GM19035 (cell line): ENCODE results near the gene PRKAR1B.

ENCODE experiments used
- ATAC-seq: cut with Tn5 transposase; IDR thresholded peaks from one replicate; pipeline ENCODE4 v1.9.1; 2021; ENCODE audit not compliant: unreplicated experiment

PRKAR1B gene

DNA sequence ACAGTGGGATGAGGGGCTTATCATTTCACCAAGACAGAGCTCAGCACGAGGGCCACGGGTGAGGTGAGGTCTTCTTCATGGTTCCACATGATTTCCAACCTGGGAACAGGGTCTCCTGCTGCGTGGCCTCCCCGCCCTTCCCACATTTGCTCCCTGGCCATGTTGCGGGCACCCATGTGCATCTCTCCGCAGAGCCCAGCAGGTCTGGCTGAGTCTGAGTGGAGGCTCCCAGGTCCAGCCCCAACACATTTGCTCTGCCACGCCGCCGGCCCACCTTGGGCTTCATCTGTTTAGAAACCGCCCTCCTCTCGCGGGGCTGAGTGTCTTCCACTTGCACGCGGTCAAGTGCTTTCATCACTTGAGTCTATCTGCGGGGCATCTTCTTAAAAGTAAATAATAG is 14.8 kb upstream of the PRKAR1B start:
- ATAC-seq: no peak

DNA sequence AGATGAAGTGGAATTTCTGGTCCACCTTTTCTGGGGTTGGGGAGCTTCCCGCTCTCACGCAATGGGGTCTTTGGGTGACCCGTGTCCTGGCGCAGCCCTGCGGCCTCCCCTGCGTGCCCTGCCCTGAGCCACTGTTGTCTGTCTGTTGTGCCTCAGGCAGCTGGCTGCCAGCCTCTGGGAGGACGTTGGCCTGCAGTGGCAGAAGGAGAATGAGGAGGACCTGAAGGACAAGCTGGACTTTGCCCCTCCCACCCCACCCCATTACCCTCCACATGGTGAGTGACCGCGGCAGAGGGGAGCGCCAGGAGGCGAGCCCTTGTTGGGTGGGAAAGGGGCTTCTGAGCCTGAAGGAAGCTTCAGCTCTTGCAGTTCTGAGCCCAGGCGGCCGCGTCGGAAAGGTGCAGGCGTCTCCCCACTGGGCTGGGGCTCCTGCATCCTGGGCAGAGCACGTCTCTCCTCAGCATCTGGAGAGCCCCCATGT is 14.2 kb upstream of the PRKAR1B start:
- ATAC-seq: no peak

DNA sequence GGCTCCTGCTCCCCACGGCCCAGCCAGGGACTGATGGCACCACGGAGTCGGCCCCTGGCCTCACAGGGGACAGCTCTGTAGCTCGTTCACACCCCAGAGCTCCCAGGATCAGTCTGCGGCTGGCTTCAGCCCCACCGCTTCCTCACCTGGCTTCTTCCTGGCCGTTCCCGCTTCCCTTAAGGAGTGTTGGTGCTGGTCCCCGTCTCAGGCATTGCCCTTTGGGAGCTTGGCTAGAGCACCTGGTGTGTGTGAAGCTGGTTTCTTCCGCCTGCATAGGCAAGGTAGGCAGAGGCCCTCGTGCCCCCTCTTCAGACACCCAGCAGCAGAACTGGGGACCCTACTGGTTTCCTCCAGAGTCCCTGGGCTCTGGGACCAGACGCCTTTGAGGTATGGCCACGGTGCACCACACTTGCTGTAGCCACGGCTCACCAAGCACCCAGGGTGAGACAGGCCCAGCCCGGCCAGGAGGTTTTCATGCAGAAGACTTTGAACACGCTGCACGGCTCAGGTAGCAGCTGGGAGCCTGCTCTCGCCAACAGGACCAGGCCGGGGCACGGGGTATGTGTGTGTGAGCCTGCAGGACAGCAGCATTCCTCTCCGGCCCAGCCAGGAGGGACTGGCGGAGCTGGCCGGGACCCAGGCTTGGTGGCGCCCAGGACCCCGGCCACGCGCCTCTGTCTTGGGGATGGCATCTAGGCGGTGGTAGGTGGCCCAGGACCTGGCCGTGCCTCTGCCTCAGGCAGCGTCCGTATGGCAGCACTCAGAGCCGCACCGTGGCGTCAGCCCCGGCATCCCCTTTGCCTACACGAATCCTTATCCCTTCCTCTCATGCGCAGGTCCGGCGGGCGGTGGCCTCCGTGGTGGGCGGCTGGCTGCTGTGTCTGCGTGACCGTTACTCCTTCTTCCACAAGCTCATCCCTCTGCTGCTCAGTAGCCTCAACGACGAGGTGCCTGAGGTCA is 13.2 kb upstream of the PRKAR1B start:
- ATAC-seq: no peak

DNA sequence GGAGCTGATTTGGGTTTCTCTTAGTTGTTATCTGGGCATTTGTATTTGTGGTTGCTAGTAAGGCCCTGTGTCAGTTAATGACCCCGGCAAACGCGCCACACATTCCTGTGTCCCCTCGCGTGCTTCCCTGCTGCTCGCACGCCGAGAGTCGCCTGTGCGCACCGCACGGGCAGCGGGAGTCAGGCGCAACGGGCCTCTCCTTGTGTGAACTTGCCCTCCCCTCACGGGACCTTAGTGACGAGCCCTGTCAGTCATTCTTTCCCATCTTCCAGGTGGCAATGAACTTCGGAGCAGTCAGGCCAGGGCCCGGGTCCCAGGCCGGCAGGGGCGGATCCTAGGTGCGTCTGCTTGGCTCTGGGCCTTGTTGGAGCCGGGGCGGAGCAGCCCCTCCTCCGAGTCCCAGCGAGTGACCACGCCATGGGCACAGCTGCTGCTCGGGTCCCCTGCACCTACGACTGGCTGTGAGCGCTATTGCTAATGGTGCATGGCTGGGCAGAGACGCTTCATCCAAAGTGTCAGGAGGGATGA is 12.4 kb upstream of the PRKAR1B start:
- ATAC-seq: no peak

DNA sequence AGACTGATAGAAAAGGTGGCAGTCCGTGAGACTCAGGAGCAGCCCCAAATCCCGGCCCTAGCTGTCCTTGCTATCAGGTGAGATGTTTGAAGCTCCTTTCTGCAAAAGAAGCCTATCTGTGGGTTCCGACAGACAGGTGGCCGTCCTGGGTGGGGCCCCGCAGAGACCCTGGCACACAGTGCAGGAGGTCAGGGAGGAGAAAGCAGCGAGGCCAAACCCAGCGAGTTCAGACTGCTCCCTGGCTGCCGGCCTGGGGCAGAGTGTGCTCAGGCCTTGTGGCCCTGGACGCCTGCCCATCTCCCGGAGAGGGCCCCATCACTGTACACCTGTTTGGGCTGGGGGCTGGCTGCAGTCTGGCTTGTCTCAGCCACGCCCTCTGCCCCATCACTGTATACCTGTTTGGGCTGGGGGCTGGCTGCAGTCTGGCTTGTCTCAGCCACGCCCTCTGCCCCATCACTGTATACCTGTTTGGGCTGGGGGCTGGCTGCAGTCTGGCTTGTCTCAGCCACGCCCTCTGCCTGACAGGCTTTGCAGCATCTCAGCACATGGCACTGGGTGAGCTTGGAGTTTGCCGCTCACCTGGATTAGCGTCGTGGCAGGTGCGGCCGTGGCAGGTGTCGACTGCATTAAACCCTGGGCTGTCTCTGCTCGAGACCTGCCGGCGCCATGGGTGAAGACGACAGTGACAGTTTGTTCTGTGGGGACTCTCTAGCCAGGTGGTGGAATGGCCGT is 11.8 kb upstream of the PRKAR1B start:
- ATAC-seq: no peak

DNA sequence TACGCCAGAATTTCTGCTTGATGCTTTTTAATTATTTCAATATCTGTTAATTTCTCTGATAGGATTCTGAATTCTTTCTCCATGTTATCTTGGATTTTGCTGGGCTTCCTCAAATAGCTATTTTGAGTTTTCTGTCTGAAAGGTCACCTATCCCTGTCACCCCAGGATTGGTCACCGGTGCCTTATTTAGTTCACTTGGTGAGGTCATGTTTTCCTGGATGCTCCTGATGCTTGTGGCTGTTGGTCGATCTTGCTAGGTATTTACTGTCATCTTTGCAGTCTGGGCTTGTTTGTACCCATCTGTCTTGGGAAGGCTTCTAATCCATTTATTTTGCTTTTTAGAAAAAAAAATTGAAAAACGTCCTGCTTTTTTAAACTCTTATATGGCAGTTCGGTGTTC is 11.2 kb upstream of the PRKAR1B start:
- ATAC-seq: no peak

DNA sequence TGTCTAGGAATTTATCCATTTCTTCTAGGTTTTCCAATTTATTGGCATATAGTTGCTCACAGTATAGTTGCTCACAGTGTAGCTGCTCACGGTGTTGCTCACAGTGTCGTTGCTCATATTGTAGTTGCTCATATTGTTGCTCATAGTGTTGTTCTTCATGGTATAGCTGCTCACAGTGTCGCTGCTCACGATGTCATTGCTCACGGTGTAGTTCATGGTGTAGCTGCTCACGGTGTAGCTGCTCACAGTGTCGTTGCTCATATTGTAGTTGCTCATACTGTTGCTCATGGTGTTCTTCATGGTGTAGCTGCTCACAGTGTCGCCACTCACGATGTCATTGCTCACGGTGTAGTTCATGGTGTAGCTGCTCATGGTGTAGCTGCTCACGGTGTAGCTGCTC is 7.7 kb upstream of the PRKAR1B start:
- no peak for ATAC-seq

DNA sequence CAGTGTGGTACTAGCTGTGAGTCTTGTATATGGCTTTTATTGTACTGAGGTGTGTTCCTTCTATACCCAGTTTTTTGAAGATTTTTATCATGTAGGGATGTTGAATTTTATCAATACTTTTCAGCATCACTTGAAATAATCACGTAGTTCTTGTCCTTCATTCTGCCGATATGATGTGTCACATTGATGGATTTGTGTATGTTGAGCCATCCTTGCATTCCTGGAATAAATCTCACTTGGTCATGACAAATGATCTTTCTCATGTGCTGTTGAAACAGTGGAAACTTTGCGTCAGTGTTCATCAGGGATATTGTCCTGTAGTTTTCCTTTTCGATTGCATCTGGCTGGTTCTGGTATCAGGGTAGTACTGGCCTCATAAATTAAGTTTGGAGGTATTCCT is 7.1 kb upstream of the PRKAR1B start:
- ATAC-seq: no peak

DNA sequence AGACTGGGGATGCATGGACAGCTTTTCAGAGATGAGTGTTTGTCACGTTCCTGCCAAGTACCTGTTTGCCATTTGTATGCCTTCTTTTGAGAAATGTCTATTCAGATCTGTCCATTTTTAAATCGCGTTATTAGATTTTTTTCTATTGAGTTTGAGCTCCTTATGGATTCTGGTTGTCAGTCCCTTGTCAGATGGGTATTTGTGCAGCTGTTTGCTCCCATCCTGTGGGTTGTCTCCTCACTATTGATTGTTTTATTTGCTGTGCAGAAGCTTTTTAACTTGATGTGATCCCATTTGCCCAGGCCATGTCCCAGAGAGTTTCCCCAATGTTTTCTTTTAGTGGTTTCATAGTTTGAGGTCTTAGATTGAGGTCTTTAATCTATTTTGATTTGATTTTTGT is 5.5 kb upstream of the PRKAR1B start:
- no peak for ATAC-seq

DNA sequence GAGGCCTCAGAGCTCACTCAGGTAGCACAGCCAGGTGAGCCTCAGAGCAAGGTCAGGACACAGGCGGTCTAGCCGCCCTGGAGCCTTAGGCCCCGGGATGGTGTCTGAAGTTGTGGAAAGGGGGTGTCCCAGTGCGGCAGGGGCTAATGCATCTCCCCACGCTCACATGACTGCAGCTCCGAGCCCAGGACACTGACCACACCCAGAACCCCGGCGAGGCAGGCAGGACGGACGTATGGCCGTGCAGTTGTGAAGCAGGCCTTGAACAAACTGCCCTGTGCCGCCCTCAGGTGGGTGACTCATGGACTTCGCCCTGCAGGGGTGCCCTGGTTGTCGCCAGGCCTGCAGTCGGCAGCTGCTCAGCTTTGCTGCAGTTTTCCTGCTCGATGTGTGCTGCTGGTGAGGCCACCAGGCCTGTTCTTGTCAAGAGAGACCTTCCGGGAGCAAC is 5.0 kb upstream of the PRKAR1B start:
- ATAC-seq: no peak

DNA sequence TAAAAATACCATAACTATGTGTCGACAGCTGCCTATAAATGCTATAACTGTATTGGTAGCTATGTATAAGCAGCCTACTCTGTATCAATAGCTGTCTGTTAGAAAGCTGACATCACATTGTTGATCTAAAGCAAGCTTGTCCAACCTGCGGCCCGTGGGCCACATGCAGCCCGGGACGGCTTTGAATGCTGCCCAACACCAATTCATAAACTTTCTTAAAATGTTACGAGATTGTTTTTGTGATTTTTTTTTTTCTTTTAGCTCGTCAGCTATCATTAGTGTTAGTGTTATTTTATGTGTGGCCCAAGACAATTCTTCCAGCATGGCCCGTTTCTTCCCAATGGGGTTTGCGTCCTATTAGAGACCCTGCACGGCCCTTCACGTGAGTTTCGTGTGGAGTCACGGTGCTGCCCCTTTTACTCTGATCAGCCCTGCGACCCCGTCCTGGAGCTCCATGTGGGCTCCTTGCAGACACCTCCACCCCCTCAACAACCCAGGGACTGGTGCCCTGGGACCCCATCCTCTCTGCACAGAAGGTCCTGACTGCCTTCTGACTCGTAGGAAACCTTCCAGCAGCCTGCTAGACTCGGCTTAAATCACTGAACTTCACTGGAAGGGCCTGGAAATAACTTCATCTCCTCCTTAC is 4.5 kb upstream of the PRKAR1B start:
- no peak for ATAC-seq

DNA sequence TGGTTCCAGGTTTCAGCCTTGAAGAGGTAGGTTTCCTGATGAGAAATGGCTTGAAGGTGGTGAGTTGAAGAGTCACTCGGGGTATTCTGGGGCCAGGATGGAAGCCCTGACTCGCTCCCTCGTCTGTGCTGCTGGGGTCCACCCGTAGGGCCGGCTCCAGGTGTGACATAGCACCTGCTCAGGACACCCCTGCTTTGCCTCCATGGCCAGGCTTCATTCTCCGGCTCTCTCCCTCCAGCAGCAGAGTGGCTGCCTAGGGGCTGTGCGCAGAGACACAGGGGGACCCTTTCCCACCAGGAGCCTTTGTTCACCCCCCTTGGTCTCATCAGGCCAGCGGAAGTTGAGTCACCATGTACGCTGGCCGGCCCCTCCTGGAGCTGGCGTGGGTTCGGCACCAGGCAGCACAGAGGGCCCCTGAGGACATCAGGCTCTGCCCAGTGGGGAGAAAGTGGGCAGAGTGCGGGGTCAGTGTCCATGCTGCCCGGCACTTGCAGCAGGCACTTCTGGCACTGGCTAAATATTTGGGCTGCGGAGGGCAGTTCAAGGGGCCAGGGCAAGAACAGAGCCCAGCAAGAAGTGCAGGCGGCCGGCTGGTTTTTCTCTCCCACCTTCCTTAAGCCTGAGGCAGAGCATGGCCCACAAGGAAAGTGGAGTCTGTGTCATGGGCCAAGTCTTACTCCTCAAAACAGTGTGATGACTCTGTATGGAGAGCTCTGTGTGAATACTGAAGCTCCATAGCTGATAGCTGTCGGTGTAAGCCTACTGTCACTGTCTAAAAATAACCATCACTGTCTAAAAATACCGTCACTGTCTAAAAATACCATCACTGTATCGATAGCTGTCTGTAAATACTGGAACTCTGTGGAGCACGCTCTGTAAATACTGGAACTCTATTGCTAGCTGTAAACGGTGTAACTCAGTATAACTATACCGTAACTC is 3.7 kb upstream of the PRKAR1B start:
- no peak for ATAC-seq

DNA sequence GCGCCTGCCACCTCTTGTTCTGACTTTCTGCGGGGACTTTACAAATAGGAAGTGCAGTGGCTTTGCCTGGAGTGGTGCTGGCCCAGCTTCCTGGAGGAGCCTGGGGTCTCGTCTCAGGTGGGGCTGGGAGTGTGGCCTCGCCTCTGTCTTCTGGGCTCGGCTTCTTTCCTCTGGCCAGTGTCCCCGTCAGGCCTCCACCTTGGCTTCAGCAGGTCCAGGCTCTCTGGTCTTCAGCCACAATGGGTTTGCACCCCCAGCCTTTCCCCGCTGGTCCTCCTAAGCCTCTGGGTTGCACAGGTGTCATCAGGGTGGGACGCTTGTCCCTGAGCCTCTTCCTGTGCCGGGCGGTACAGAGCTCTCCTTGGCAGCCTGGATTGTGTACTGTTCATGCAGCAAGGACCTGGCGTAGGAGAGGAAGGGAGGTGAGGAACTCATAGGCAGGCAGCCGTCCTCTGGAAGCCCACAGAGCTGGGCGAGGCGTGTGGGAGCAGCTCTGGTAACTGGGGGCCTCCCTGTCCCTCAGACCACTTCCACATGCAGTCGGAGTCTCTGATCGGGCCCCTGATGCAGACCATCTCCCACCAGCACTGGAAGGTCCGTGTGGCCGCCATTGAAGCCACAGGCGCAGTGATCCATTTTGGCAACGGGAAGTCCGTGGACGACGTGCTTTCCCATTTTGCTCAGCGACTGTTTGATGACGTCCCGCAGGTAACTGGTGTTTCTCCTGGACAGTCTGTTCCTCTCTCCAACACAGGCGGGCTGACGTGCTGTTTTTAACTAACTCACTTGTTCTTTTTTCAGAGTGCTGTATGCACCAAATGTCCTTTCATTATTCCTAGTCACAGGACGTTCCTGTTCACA is 2.3 kb upstream of the PRKAR1B start:
- no peak for ATAC-seq

DNA sequence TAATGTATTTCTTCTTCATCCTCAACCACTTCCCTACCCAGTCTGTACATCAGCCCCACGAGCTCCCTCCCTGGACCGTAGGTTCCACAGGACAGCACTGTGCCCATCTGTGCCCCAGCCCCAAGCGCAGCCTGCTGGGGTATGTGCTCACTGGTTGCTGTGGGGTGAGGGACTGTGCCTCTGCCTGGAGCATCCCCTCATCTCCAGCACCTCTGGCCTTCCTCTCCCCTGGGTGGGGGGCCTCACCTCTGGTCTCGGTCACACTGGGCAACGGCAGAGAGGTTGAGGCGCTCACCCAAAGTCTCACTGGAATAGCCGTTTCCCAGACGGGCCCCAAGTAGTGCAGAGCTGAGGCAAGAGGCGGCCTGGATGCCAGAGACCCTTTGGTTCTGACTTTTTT is 1.5 kb upstream of the PRKAR1B start:
- ATAC-seq: no peak

DNA sequence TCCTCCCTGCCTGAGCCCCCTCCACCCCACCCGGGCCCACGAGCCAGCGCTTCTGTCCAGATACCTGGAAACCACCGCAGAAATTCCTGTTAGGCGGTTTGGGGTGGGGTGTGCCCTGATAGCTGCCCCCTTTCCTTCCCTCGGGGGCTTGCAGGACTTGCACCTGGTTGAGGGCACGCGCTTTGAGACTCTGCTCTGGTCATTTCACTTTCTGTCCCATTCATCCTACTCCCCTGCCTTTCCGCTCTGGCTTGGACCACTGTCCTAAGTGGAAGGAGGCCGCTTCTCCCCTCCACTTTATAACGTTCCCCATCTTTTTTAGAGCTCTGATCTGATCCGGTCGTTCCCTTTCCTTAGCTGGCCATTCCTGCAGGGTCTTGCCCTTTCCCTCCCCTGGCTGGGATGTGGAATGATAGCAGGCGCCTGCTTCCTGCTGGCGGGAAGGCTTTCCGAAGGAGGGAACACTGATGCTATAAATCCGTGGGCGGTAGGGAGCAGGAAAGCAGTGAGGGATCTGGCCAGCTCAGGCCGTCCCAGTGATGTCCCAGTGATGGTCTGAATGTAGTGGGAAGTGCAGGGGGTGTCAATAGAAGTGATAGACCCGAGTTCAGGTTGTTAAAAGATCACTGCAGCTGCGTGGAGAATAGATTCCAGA is 852 bp upstream of the PRKAR1B start:
- no peak for ATAC-seq

DNA sequence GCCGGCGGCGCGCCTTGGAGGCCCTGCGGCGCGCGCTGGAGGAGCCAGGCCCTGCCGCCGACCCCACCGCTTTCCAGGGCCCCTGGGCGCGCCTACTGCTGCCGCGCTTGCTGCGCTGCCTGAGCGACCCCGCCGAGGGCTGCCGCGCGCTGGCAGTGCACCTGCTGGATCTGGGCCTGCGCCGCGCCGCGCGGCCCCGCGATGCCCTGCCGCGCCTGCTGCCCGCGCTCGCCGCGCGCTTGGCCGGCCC is 302 bp downstream of the PRKAR1B start:
- peak; percentile 33 for ATAC-seq

DNA sequence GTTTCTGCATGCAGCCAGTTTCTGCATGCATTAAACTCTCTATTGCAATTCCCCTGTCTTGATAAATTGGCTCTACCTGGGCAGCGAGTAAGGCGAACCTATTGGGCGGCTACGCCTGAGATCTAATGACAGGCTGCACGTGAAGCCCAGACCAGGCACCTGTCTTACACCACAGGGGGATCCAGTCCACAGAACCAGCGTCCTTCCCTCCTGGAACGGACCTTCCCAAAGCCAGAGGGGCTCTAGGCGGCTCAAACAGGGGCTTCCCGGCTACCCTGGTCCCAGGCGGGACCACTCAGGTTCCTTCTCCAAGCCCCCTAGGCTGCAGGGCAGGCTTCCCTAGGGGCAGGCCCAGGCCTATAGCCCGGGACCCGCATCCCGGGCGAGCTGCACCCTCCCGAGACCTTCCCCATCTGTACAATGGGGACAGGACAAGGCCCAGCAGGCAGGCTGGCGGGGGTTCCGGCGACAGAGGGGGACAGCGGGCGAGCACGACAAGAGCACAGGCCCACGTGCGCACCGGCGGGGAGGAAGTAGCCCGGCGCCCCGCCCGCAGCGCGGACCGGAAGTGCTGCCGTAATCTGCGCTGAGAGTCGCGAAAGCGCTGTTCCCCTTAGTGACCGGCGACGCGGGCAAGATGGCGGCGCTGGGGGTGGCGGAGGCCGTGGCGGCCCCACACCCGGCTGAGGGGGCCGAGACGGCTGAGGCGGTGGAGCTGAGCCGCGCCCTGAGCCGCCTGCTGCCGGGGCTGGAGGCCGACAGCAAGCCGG is 812 bp downstream of the PRKAR1B start, which contains the start of gene DNAAF5:
DNAAF5 (plus strand) TSS at position 616 of the 770 bp plus-strand sequence; CDS start at position 638, 22 bp downstream.
- ATAC-seq: peak; percentile 89
